Activated naive CD4-positive, alpha-beta T cell treated with anti-CD3 and anti-CD28 coated beads, Interleukin-2, amount 10 ng/mL, durations not matched to agents 7 days and 5 days (primary cell): ENCODE measurements around the gene CCDC188.
A peak's percentile ranks its signal among the peaks of the same experiment; 100 is the strongest.

Source experiments
- CTCF ChIA-PET: fragments of 350-600 bp; sonication (Branson Sonifier 250); formaldehyde crosslinking; loops from one replicate; lab custom pipeline; 2021; ENCODE audit warnings: antibody characterized with exemption; lab: Charles Lee
- DNase-seq: peaks from one replicate; pipeline ENCODE4 v3.0.0-alpha.2; 2020
- H3K27ac Mint-ChIP-seq: one replicate; pipeline ENCODE4 v1.8.0; 2021; ENCODE audit warnings: mild to moderate bottlenecking, moderate library complexity, mixed read lengths
- H3K27me3 Mint-ChIP-seq: one replicate; pipeline ENCODE4 v1.8.0; 2021; ENCODE audit warnings: mild to moderate bottlenecking, mixed read lengths
- H3K36me3 Mint-ChIP-seq: one replicate; pipeline ENCODE4 v1.8.0; 2021; ENCODE audit warnings: mixed read lengths
- H3K4me1 Mint-ChIP-seq: one replicate; pipeline ENCODE4 v1.8.0; 2021; ENCODE audit warnings: mixed read lengths
- H3K4me3 Mint-ChIP-seq: one replicate; pipeline ENCODE4 v1.8.0; 2021; ENCODE audit warnings: mild to moderate bottlenecking, moderate library complexity, mixed read lengths
- H3K9me3 Mint-ChIP-seq: one replicate; pipeline ENCODE4 v1.8.0; 2021; ENCODE audit warnings: mixed read lengths

The CCDC188 gene

DNA sequence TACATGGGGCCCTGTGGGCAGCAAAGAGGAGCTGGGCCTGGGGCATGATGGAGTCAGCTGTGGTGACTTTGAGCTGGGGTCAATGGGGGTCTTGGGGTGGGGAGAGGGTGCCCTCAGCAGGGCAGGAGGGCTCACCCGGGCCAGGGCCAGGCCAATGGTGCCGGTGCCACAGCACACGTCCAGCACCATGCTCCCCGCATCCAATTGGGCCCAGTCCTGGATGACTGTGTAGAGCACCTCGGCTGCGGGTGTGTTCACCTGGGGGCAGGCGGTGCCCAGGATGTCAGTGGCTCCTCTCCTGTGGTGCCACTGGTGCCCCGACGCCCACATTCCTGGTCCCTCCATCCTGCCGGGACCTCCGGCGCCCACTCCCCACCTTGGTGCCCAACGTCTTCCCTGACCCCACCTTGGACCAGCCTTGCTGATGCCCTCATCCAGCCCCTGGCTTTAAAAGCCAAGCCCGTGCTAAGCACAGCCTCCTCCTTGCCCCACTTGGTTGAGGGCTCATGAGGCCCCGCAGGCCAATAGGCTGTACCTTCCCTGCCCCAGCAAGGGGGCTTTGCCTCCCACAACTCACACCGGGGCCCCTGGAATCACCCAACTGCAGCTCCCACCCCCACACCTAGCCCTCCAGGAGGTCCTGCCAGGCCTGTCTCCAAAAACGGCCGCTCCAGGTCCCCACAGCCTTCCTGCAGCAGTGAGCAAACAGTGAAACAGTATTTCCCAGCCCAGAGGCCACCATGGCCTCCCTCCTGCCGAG lies 37.1 kb downstream of the CCDC188 start:
- Mint-ChIP-seq H3K4me3 (no peak overlapping the region), H3K36me3 (peaks cover 30% of the 10 kb centered on the region), H3K4me1 (peaks cover 33% of the 10 kb centered on the region), H3K27me3 (no peaks in the 10 kb centered on the region), H3K9me3 (no peaks in the 10 kb centered on the region), H3K27ac (peak overlapping the region; percentile 73)
- no peak for DNase-seq
- CTCF ChIA-PET = no interaction called here

DNA sequence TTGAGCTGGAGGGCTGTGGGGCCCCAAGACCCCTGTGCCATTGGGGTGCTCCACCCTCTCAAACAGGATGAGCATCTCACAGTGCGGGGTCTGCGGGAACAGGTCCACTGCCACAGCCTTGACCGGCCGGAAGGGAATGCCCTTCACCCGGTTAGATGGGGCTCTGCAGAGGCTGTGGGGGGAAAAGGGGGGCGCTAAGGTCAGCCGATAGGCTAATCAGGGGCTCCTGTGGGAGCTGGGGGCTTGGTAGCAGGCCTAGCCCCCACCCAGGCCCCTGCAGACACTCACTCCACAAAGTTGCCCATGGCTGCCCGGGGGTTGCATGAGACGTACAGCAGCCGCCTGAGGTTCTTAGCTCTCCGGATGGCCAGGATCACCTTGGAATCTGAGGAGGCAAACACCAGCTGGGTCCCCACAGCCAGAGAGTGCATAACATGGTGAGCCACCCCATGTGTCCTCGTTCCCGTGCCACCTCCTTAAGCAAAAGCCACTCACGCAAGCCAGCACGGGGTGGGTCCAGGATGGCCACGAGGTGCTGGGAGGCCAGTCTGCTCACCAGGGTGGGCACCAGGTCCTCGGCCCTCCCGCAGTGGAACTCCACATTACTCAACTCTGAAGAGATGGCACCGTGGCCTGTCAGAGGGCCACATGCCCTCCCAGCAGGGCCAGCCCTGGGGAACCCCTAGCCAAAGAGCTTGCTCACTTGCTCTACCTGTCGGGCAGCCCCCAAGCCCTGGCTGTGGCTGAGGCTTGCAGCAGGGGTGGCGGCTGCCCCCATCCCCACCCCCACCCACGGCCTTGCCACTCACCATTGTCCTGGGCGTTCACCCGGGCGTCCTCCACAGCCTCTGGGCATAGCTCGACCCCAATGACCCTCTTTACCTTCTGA lies 38.0 kb downstream of the CCDC188 start:
- DNase-seq = no peak
- CTCF ChIA-PET = interaction anchor here (1.1 kb wide), 1 partner anchor 12 kb away, joined by 3 read pairs; no protein-coding TSS in a partner anchor
- no peak overlapping the region for H3K27ac Mint-ChIP-seq
- H3K27me3 Mint-ChIP-seq = no peaks in the 10 kb centered on the region
- H3K4me3 Mint-ChIP-seq = no peak overlapping the region
- H3K36me3 Mint-ChIP-seq = peaks cover 32% of the 10 kb centered on the region
- peaks cover 25% of the 10 kb centered on the region for H3K4me1 Mint-ChIP-seq
- H3K9me3 Mint-ChIP-seq = no peaks in the 10 kb centered on the region

DNA sequence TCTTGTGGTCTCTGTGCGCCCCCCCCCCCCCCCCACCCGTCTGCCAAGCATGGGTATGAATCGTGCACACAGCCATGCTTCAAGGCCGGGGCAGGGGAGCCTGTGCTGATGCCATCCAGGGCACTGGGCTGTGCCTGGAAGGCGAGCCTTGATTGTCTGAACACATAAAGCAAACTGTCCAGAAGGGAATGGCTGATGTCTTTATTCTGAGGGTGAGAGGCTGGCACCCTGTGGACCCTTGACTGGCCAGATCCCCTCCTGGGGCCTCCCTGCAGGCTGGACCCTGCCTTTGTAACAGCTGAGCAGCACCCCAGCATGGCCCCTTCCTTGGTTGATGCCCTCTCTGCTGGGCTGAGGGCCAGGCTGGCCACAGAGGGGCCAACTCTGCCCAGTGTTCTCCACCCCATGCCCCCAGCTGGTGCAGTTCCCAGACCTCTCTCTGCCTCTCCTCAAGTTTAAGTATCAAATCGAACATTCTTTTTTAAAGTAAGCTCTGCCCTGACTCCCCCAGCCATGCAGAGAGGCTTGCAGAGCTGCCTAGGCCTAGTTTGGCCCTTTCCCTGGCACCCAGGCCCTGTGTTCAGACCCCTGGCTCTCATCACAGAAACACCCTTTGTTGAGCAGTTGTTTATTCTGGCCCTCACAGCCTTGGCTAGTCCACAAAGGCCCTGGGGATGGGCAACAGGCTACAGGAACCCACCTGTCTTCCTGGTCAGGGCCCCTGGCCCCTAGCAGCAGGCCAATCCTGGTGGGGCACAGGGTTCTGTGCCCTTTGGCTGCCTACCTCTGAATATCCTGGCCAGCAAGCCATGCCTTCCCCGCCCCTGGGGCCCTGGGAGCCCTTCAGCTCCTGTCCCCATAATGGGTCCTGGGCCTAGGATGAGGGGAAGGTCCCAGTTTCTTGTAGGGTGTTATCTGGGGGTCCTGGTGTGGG lies 38.9 kb downstream of the CCDC188 start:
- peaks cover 25% of the 10 kb centered on the region for H3K4me1 Mint-ChIP-seq
- H3K36me3 Mint-ChIP-seq = peaks cover 39% of the 10 kb centered on the region

DNA sequence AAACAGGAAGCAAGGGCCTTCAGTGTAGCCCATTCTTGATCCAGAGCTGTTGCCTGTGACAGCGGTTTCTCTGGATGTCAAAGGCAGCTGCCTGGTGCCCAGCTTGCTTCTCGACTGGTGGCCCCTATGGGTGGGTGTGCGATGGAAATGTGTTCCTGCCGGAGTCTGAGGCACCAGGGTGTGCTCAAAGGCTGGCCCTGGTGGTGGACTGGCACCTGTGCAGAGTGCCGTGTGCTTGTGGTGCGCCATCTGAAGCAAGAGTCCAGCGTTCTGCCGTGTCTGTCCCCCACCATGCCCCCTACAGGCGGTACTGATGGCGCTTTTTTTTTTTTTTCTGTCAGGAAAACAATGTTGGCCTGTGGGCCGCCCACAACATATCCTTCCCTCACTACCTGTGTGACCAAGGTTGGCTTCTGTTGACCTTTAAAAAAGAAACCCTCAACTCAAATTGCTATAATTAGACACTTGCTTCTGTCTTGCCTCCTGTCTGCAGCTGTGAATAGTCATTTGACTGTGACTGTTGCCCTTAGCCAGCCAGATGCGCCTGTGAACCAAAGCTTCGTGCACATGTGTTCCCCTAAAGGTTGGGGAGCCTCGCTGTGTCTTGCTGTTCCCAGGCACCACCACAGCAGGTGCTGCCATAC lies 39.7 kb downstream of the CCDC188 start:
- H3K4me1 Mint-ChIP-seq = peaks cover 21% of the 10 kb centered on the region
- H3K27ac Mint-ChIP-seq = peak overlapping the region; percentile 46
- CTCF ChIA-PET = interaction anchor here (1.0 to 1.4 kb wide), 3 partner anchors 15 to 140 kb away, joined by 4 read pairs; no protein-coding TSS in a partner anchor
- peaks cover 39% of the 10 kb centered on the region for H3K36me3 Mint-ChIP-seq
- no peaks in the 10 kb centered on the region for H3K9me3 Mint-ChIP-seq
- no peaks in the 10 kb centered on the region for H3K27me3 Mint-ChIP-seq
- peak; percentile 38 for DNase-seq
- H3K4me3 Mint-ChIP-seq = no peak overlapping the region

More for the DNA sequence above, 38.9 kb downstream of the CCDC188 start:
- no peak for DNase-seq
- Mint-ChIP-seq H3K27me3 (no peaks in the 10 kb centered on the region), H3K27ac (peak overlapping the region; percentile 71), H3K4me3 (no peak overlapping the region), H3K9me3 (no peaks in the 10 kb centered on the region)
- CTCF ChIA-PET = interaction anchor here (1.1 to 1.4 kb wide), 3 partner anchors 11 to 141 kb away, joined by 3 to 4 read pairs (median 4); no protein-coding TSS in a partner anchor

DNA sequence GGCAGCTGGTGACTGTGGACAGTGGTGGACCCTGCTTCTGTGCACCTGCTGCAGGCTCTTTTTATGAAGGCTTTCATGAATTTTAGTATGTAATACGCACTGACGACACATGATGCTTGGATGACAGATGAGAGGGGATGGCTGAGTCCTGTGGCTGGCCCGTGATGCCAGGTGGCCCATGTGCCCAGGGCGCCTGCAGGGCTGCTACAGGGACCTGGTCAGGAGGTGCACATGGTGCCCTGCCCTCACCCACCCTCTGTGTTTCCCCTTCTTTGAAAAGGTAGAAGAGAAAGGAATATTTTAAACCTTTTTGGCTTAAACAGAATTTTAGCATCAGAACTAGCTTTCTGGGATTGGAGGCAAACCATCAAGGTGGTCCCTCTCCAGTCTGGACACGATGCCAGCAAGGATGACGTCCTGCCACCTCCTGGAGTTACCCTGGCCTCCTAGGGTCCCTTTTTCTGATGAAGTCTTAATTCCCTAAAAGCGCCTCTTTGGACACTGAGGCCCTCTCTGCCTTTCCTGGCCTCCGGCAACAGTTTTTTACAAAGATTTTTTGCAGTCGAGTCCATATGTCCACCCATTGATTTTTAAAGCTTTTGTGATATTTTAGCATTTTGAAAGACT lies 40.4 kb downstream of the CCDC188 start:
- Mint-ChIP-seq H3K4me3 (no peak overlapping the region), H3K27ac (peak overlapping the region; percentile 46), H3K4me1 (peaks cover 19% of the 10 kb centered on the region), H3K36me3 (peaks cover 40% of the 10 kb centered on the region), H3K9me3 (no peaks in the 10 kb centered on the region), H3K27me3 (no peaks in the 10 kb centered on the region)
- CTCF ChIA-PET = interaction anchor here (1.0 to 1.4 kb wide), 3 partner anchors 15 to 139 kb away, joined by 4 read pairs; no protein-coding TSS in a partner anchor
- no peak for DNase-seq

DNA sequence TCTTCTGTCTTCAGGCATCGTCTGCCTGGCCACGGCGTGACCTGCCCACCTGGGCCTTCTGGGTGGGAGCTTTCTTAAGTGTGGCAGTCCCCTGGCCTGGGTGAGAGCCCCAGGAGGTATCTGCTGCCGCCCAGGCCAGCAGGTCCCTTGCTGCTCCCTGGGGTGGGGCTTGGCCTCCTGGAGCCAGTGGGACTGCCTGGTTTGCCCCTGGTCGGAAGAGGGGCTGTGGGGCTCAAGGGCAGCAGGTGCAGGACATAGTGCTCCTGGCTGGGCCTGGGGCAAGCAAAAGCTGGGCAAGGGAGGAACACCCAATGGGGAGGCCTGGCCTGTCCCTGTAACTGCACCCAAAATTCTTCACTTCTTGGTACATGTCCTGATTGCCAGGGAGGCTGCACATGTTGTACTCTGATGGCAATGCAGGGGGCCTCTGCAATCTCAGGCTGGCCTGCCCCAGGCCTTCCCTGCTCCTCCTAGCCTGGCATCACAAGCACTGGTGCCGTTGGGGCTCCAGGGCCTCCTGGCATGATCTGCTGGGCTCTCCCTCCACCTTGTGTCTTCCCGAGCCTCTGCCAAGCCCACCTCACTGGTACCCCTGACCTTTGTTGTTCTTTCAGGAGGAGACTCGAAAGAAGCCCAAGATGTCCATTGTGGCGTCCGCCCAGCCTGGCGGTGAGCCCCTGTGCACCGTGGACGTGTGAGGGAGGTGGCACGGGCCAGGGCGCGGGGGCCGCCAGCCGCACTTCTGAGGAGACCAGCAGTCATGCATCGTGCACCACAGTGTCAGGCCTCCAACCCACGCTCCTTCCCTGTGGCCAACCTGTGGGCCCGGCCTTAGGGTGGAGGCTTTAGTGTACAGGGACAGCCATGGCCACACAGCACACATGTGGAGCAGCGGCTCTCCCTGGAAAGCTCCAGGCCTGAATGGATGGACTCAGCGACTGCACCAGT lies 41.2 kb downstream of the CCDC188 start:
- no peaks in the 10 kb centered on the region for H3K9me3 Mint-ChIP-seq
- H3K36me3 Mint-ChIP-seq = peaks cover 38% of the 10 kb centered on the region
- no peaks in the 10 kb centered on the region for H3K27me3 Mint-ChIP-seq
- CTCF ChIA-PET = interaction anchor here (1.0 to 1.3 kb wide), 2 partner anchors 14 to 28 kb away, joined by 3 to 4 read pairs; no protein-coding TSS in a partner anchor
- H3K4me1 Mint-ChIP-seq = peaks cover 13% of the 10 kb centered on the region
- DNase-seq = no peak
- no peak overlapping the region for H3K27ac Mint-ChIP-seq
- H3K4me3 Mint-ChIP-seq = no peak overlapping the region

DNA sequence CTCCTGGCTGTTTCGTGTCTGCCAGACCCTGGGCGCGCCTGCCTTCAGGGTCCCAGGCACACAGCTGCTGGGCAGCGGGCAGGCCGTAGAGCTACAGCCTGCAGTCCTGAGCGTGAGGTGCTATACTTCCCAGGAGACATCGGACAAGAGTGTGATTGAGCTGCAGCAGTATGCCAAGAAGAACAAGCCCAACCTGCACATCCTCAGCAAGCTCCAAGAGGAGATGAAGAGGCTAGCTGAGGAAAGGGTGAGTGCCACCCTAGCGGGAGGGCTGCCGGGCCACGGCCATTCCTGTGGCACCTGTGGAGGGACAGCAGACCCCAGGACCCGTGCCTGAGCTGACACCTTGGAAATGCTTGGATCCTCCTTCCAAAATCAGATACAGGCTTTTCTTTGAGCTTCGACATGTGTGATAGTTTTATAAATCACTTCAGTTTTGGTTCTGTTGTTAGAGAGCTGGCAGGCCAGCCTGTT lies 42.1 kb downstream of the CCDC188 start:
- no peaks in the 10 kb centered on the region for H3K9me3 Mint-ChIP-seq
- CTCF ChIA-PET = interaction anchor here (1.3 kb wide), 1 partner anchor 28 kb away, joined by 3 read pairs; no protein-coding TSS in a partner anchor
- H3K27me3 Mint-ChIP-seq = no peaks in the 10 kb centered on the region
- H3K4me1 Mint-ChIP-seq = peaks cover 8% of the 10 kb centered on the region
- peaks cover 32% of the 10 kb centered on the region for H3K36me3 Mint-ChIP-seq
- H3K4me3 Mint-ChIP-seq = no peak overlapping the region
- DNase-seq = no peak
- no peak overlapping the region for H3K27ac Mint-ChIP-seq

DNA sequence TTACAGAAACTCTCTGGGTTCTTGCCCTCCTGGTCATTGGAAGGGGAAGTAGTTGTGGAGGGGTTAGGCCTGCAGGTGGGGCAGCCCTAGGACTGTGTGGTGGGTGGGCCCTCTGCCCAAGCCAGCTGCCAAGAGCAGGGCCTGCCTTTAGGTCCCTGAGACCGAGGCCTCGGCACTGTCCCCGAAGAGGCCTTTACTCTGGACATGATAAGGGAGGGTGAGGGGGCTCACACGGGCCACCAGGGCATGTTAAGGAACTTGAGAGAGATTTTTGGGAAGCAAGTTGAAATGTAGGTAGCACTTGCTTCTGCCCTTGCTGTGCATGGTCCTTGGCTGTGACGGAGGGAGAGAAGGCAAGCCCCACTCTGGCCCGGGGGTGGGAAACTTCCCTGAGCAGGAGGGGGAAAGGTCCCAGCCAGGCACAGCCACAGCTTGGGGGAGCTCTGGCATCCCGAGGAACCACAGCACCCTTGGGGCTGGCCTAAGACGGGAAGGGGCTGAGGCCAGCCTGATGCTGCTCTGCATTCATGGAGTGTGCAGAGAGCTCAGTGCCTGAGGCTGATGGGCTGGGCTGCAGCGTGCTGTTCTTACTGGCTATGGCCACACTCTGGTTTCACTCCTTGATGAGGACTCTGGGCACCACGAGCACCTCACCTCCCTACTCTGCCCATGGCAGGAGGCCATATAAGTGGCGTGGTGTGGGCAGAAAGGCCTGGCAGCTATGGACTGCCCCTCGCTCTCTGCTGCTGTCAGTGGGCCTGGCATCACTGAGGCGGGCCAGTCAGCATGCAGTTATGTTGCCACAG lies 42.7 kb downstream of the CCDC188 start:
- Mint-ChIP-seq H3K27ac (no peak overlapping the region), H3K4me1 (peaks cover 8% of the 10 kb centered on the region), H3K4me3 (no peak overlapping the region), H3K9me3 (no peaks in the 10 kb centered on the region), H3K36me3 (peaks cover 36% of the 10 kb centered on the region), H3K27me3 (no peaks in the 10 kb centered on the region)
- CTCF ChIA-PET = interaction anchor here (1.3 kb wide), 1 partner anchor 27 kb away, joined by 3 read pairs; no protein-coding TSS in a partner anchor
- no peak for DNase-seq

DNA sequence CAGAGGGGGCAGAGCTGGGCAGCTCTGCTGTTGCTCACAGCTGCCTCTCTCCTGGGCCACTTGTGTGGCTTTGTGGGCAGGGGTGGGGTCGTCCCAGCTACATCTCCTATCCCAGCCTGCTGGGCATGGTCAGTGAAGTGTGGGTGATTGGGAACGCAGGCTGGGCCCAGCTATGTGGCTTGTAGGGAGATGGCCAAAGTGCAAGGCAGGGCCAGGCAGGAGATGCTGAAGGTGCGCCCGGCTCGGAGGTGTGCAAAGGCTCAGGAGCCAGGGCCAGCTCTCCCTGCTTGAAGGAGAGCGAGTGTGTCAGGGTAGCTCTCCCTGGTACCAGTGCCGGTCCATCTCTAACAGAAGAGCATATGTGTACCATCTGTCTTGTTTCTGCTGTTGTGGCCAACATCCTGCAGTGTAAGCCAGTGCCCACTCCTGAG lies 43.4 kb downstream of the CCDC188 start:
- Mint-ChIP-seq H3K27ac (no peak overlapping the region), H3K27me3 (no peaks in the 10 kb centered on the region), H3K4me1 (peaks cover 8% of the 10 kb centered on the region), H3K4me3 (no peak overlapping the region), H3K9me3 (no peaks in the 10 kb centered on the region), H3K36me3 (peaks cover 38% of the 10 kb centered on the region)
- no peak for DNase-seq
- CTCF ChIA-PET = interaction anchor here (0.8 kb wide), 1 partner anchor 138 kb away, joined by 3 read pairs; no protein-coding TSS in a partner anchor

DNA sequence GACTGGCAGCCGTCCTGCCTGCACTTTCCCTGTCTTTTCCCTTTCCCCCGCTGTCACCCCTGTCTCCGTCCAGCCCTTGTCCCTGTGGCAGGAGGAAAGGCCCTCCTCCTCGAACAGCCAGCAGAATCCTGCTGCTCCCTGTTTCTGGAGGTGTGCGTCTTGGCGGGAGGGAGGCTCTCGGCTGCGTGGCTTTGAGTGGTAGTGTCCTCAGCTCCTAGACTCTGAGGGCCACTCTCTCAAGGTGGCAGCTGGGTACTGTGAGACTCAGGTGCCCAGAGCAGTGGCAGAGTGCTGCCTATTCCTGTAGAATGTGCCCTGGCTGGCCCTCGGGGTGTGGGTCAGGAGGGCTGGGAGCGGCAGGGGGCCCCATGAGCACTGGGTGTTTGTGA lies 44.0 kb downstream of the CCDC188 start:
- Mint-ChIP-seq H3K4me1 (peaks cover 9% of the 10 kb centered on the region), H3K27me3 (no peaks in the 10 kb centered on the region), H3K36me3 (peaks cover 39% of the 10 kb centered on the region), H3K27ac (no peak overlapping the region), H3K4me3 (no peak overlapping the region), H3K9me3 (no peaks in the 10 kb centered on the region)
- no peak for DNase-seq
- CTCF ChIA-PET = interaction anchor here (0.8 kb wide), 1 partner anchor 137 kb away, joined by 3 read pairs; no protein-coding TSS in a partner anchor
